HCT116 (cell line): ENCODE measurements around the gene OS9. TPM values are rescaled to one million over a fixed set of nuclear protein-coding genes. Genes with fewer than 3 reads are reported as not detected.

Experiments used
- ATAC-seq: fragments of 200-7000 bp; cut with Tn5 transposase; 2 replicates; pipeline ENCODE4 v1.9.1; 2020; ENCODE audit warnings: mild to moderate bottlenecking, moderate library complexity
- BruUV-seq: library from RNA; stranded (reverse); fragments of 400-500 nt; replicated peaks from 2 replicates; lab custom pipeline; 2021; lab: Mats Ljungman, UMichigan
- CTCF ChIA-PET: fragments of 300-600 bp; sonication (Branson Sonifier 250); formaldehyde crosslinking; loops from one replicate; lab custom pipeline; 2021; ENCODE audit warnings: antibody characterized with exemption; lab: Charles Lee
- POLR2A ChIA-PET: fragments of 300-600, 350-600 bp; sonication (Branson Sonifier 250); formaldehyde crosslinking; loops from one replicate; lab custom pipeline; 2021; ENCODE audit warnings: antibody characterized with exemption; lab: Charles Lee
- RAD21 ChIA-PET, 2 experiments: fragments of 300-600 bp; sonication (Branson Sonifier 250); formaldehyde crosslinking; loops; one replicate each; lab custom pipeline; 2023; ENCODE audit warnings: low total read pairs in 2 of 2; ENCODE audit not compliant: uncharacterized antibody in 2 of 2, unreplicated experiment in 2 of 2, low non-redundant PET in 1 of 2; lab: Charles Lee
- DNase-seq: peaks from one replicate; pipeline ENCODE4 v3.0.0-alpha.2; 2010; ENCODE audit warnings: low read depth, low spot score
- H2AFZ ChIP-seq: fragments of 200-600 bp; shearing (Covaris generic), sonication (generic); 2 replicates; pipeline ENCODE4 v1.6.1; 2017; ENCODE audit warnings: low read depth, mixed run types, mixed read lengths, antibody characterized with exemption, low read length; ENCODE audit not compliant: poor library complexity, severe bottlenecking
- H3K27ac ChIP-seq: 2 replicates; pipeline ENCODE4 v1.5.1; 2012; ENCODE audit warnings: low read depth, low read length
- H3K27me3 ChIP-seq: fragments of 200-600 bp; sonication (generic); 2 replicates; pipeline ENCODE4 v1.6.1; 2016; ENCODE audit warnings: mixed run types, low read length, mixed read lengths; ENCODE audit not compliant: insufficient read depth
- H3K36me3 ChIP-seq, 2 experiments: fragments of 200-500 bp in 1 of 2; fragments of 200-600 bp in 1 of 2; sonication (Bioruptor generic) in 1 of 2; sonication (generic) in 1 of 2; 2 replicates each; pipeline versions ENCODE4 v1.5.1 to v1.6.1; 2014 to 2016; ENCODE audit warnings: low read length in 2 of 2, inconsistent platforms in 1 of 2, mixed read lengths in 1 of 2, mixed run types in 1 of 2; ENCODE audit not compliant: insufficient read depth in 2 of 2, control insufficient read depth in 1 of 2
- H3K4me1 ChIP-seq, 2 experiments: fragments of 200-600 bp in 1 of 2; sonication (generic) in 1 of 2; 2 replicates each; pipeline versions ENCODE4 v1.5.1 to v1.6.1; 2012 to 2017; ENCODE audit warnings: low read length in 2 of 2, inconsistent platforms in 1 of 2, mild to moderate bottlenecking in 1 of 2, mixed read lengths in 1 of 2, mixed run types in 1 of 2, moderate library complexity in 1 of 2; ENCODE audit not compliant: insufficient read depth in 2 of 2, control insufficient read depth in 1 of 2
- H3K4me2 ChIP-seq: fragments of 200-600 bp; sonication (generic); 2 replicates; pipeline ENCODE4 v1.6.1; 2017; ENCODE audit warnings: mixed run types, low read length, mixed read lengths
- H3K4me3 ChIP-seq, 2 experiments: fragments of 200-600 bp in 1 of 2; sonication (generic) in 1 of 2; replicated peaks in 1 of 2; 2 replicates each; pipeline ENCODE4 v1.5.1; 2011 to 2016; ENCODE audit warnings: low read length in 2 of 2, control low read depth in 1 of 2, low read depth in 1 of 2, mild to moderate bottlenecking in 1 of 2, mixed read lengths in 1 of 2, mixed run types in 1 of 2
- H3K79me2 ChIP-seq: fragments of 200-600 bp; sonication (generic); 2 replicates; pipeline ENCODE4 v1.6.1; 2017; ENCODE audit warnings: mild to moderate bottlenecking, mixed run types, low read length, moderate library complexity, mixed read lengths; ENCODE audit not compliant: insufficient read depth
- H3K9ac ChIP-seq: fragments of 200-600 bp; sonication (generic); 2 replicates; pipeline ENCODE4 v1.6.1; 2016; ENCODE audit warnings: low read length, mixed read lengths
- H3K9me2 ChIP-seq: fragments of 200-600 bp; sonication (generic), shearing (Covaris generic); 2 replicates; pipeline ENCODE4 v1.6.1; 2017; ENCODE audit warnings: mixed run types, mild to moderate bottlenecking, moderate library complexity; ENCODE audit not compliant: insufficient read depth
- H3K9me3 ChIP-seq, 2 experiments: fragments of 200-500 bp in 1 of 2; fragments of 200-600 bp in 1 of 2; sonication (Bioruptor generic) in 1 of 2; sonication (generic) in 1 of 2; 2 replicates each; pipeline ENCODE4 v1.6.1; 2014 to 2017; ENCODE audit warnings: low read length in 2 of 2, mixed read lengths in 2 of 2, inconsistent platforms in 1 of 2, low read depth in 1 of 2, mild to moderate bottlenecking in 1 of 2, mixed run types in 1 of 2, moderate library complexity in 1 of 2; ENCODE audit not compliant: control insufficient read depth in 1 of 2, insufficient read depth in 1 of 2
- H4K20me1 ChIP-seq: fragments of 200-600 bp; sonication (generic), shearing (Covaris generic); 2 replicates; pipeline ENCODE4 v1.6.1; 2017; ENCODE audit warnings: mixed run types, mild to moderate bottlenecking, moderate library complexity; ENCODE audit not compliant: insufficient read depth
- CBX3 ChIP-seq: IDR thresholded peaks from 2 replicates; pipeline ENCODE4 v1.6.1; 2012; ENCODE audit warnings: low read depth
- POLR2A ChIP-seq: IDR thresholded peaks from 2 replicates; pipeline ENCODE4 v1.7.0; 2011; ENCODE audit warnings: borderline replicate concordance; ENCODE audit not compliant: insufficient read depth, insufficient read length; ENCODE audit errors: extremely low read depth
- POLR2AphosphoS5 ChIP-seq: IDR thresholded peaks from 2 replicates; pipeline ENCODE4 v1.6.1; 2011; ENCODE audit warnings: mild to moderate bottlenecking, low read depth, low read length, moderate library complexity
- SIN3A ChIP-seq: IDR thresholded peaks from 2 replicates; pipeline ENCODE4 v1.6.1; 2012; ENCODE audit warnings: low read depth
- SRF ChIP-seq: IDR thresholded peaks from 2 replicates; pipeline ENCODE4 v1.6.1; 2012; ENCODE audit warnings: low read depth
- YY1 ChIP-seq: IDR thresholded peaks from 2 replicates; pipeline ENCODE4 v1.6.1; 2011; ENCODE audit warnings: low read length, low read depth, moderate library complexity, mild to moderate bottlenecking; ENCODE audit not compliant: insufficient replicate concordance; ENCODE audit errors: extremely low read depth
- ZFX ChIP-seq: fragments of 450-650 bp; IDR thresholded peaks from 2 replicates; pipeline ENCODE4 v1.6.1; 2017
- ZNF274 ChIP-seq: fragments of 200-500 bp; sonication (Bioruptor generic); IDR thresholded peaks from 2 replicates; pipeline ENCODE4 v1.6.1; 2014; ENCODE audit warnings: mild to moderate bottlenecking, low read depth, low read length, inconsistent platforms
- intact Hi-C: fragments of 100-400 bp; cut with micrococcal nuclease; formaldehyde crosslinking; loops from 2 replicates; pipeline ENCODE4 v1.10.0; 2022
- total RNA-seq: library from RNA; stranded (reverse); gene quantifications from one replicate; pipeline ENCODE4 v1.2.1, GENCODE V29; 2021; ENCODE audit not compliant: unreplicated experiment
- TF ChIP-seq, protein P1 (sequence below): IDR thresholded peaks from 2 replicates; pipeline ENCODE4 v1.6.1; 2011; ENCODE audit warnings: mild to moderate bottlenecking, low read length, moderate library complexity; ENCODE audit not compliant: insufficient replicate concordance; ENCODE audit errors: extremely low read depth
- TF ChIP-seq, protein P2 (sequence below): IDR thresholded peaks from 2 replicates; pipeline ENCODE4 v1.6.1; 2012
- TF ChIP-seq, protein P3 (sequence below): IDR thresholded peaks from 2 replicates; pipeline ENCODE4 v1.6.1; 2012; ENCODE audit warnings: low read depth
- TF ChIP-seq, protein P4 (sequence below): IDR thresholded peaks from 2 replicates; pipeline ENCODE4 v1.6.1; 2012

The OS9 gene
- total RNA-seq, 1 experiment from 2014 or later, result 98.4 TPM

DNA sequence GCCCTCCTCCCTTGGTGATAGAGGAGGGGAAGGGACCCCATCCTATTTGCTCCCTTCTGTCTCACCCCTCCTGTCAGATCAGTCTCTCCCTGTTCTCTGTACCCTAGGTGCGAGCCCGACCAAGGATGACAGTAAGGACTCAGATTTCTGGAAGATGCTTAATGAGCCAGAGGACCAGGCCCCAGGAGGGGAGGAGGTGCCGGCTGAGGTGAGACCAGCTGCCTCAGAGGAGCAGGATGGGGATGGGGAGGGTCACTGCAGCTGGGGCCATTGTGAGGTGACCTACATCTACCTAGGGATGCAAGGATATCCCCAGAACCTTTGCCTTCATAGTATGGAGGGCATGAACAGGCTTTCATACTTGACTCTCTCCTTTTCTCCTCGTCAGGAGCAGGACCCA, 22.4 kb downstream of the OS9 start:
- BruUV-seq, result no TSS peak
- TF ChIP-seq ZFX (no peak), POLR2AphosphoS5 (no peak), SRF (no peak), POLR2A (no peak), YY1 (no peak), CBX3 (no peak), ZNF274 (no peak), SIN3A (no peak)
- TF ChIP-seq, protein P1, sequence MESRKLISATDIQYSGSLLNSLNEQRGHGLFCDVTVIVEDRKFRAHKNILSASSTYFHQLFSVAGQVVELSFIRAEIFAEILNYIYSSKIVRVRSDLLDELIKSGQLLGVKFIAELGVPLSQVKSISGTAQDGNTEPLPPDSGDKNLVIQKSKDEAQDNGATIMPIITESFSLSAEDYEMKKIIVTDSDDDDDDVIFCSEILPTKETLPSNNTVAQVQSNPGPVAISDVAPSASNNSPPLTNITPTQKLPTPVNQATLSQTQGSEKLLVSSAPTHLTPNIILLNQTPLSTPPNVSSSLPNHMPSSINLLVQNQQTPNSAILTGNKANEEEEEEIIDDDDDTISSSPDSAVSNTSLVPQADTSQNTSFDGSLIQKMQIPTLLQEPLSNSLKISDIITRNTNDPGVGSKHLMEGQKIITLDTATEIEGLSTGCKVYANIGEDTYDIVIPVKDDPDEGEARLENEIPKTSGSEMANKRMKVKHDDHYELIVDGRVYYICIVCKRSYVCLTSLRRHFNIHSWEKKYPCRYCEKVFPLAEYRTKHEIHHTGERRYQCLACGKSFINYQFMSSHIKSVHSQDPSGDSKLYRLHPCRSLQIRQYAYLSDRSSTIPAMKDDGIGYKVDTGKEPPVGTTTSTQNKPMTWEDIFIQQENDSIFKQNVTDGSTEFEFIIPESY, result no peak
- TF ChIP-seq, protein P2, sequence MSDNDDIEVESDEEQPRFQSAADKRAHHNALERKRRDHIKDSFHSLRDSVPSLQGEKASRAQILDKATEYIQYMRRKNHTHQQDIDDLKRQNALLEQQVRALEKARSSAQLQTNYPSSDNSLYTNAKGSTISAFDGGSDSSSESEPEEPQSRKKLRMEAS, result no peak
- TF ChIP-seq, protein P3, sequence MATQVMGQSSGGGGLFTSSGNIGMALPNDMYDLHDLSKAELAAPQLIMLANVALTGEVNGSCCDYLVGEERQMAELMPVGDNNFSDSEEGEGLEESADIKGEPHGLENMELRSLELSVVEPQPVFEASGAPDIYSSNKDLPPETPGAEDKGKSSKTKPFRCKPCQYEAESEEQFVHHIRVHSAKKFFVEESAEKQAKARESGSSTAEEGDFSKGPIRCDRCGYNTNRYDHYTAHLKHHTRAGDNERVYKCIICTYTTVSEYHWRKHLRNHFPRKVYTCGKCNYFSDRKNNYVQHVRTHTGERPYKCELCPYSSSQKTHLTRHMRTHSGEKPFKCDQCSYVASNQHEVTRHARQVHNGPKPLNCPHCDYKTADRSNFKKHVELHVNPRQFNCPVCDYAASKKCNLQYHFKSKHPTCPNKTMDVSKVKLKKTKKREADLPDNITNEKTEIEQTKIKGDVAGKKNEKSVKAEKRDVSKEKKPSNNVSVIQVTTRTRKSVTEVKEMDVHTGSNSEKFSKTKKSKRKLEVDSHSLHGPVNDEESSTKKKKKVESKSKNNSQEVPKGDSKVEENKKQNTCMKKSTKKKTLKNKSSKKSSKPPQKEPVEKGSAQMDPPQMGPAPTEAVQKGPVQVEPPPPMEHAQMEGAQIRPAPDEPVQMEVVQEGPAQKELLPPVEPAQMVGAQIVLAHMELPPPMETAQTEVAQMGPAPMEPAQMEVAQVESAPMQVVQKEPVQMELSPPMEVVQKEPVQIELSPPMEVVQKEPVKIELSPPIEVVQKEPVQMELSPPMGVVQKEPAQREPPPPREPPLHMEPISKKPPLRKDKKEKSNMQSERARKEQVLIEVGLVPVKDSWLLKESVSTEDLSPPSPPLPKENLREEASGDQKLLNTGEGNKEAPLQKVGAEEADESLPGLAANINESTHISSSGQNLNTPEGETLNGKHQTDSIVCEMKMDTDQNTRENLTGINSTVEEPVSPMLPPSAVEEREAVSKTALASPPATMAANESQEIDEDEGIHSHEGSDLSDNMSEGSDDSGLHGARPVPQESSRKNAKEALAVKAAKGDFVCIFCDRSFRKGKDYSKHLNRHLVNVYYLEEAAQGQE, result no peak
- TF ChIP-seq, protein P4, sequence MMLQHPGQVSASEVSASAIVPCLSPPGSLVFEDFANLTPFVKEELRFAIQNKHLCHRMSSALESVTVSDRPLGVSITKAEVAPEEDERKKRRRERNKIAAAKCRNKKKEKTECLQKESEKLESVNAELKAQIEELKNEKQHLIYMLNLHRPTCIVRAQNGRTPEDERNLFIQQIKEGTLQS, result no peak
- Histone ChIP-seq H3K9me3 (no peaks in the 10 kb centered on the region), H3K9me2 (no peaks in the 10 kb centered on the region), H3K4me2 (no peak overlapping the region), H3K27ac (no peak overlapping the region), H2AFZ (no peak overlapping the region), H3K4me1 (no peaks in the 10 kb centered on the region), H3K36me3 (peaks cover 3 to 15% of the 10 kb centered on the region in 2 experiments; a peak in 3 of 4 replicates), H3K9ac (no peak overlapping the region), H3K4me3 (no peak overlapping the region), H4K20me1 (no peaks in the 10 kb centered on the region), H3K79me2 (no peaks in the 10 kb centered on the region), H3K27me3 (no peaks in the 10 kb centered on the region)
- RAD21 ChIA-PET, result no interaction called here
- CTCF ChIA-PET, result interaction anchor here (0.9 kb wide), 1 partner anchor 10 kb away, joined by 3 read pairs; no protein-coding TSS in a partner anchor
- DNase-seq (no peak), ATAC-seq (no peak)
- POLR2A ChIA-PET, result no interaction called here
- intact Hi-C loops, result no loop called here
